NCI-H446 (cell line): ENCODE measurements around the gene TBC1D9.

ENCODE experiments used
- DNase-seq, 2 experiments: peaks; one replicate each; lab custom pipeline; 2025; lab: John Stamatoyannopoulos, UW

Gene TBC1D9

DNA sequence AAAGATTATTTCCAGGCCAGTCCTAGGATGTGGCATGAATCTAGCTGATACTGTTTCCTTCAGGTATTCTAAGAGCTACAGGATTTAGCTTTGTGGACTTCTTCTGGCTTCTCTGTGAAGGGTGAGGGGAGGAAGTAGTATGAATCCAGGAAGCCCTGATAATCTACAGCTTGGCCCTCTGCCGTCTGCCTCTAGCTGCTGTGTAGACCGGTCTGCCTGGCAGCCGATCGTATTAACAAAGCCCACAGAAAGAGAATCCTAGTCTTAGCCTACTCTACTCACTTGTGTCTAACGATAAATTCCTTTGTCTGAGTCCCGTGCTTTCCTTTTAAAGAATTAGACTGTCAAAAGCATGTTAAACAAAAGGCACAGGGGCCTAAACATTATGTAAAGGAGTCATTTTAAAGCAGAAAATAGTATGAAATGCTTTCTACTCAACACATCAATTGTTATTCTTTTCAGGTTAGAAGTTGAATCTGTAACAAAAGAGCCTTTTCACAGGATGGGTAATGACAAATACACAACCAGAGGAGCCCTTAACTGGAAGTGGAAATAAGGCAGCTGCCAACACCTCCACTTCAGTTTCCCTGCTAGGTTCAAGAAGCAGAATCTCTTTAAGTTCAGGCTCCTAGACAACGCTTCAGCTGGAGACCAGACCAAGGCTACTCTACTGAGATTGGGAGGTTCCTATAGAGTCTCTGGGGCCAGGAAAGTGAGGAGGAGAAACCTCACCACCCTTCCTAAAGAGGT is 138.5 kb downstream of the TBC1D9 start:
- no peak for DNase-seq

DNA sequence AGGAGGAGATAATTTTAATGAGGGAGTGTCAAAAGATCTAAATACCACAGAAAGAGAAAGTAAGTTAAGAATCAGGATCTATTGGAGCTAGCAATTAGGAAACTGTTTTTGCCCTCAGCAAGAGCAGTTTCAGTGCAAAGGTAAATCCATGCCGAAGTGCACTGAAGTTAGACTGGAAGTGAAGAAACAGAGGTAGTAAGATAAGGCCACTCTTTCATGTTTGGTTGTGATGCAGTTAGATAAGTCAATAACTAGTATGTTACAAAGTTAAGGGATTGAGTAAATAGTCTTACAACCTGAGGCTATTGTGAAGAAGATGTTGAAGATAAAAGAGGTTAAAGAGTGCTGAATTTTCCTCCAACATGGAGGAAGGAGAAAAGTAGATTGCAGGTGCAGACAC is 140.7 kb downstream of the TBC1D9 start:
- DNase-seq: no peak

DNA sequence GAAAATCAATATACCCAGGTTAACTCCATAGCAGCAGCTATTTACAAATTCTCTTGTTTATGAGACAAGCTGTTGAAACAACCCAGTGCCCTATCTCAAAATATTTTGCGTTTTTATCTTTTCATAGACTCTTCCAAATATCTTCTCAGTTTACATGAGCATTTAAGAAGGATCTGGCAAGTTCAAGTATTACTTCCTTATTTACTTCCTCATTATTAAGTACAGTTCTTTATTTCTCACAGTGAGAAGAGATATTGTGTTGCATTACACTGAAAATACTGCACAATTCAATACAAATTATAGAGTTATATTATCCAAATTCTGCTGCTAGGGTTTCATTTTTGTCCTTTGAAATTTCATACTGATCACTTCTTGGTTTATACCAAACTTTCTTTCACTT is 143.8 kb downstream of the TBC1D9 start:
- DNase-seq: no peak

DNA sequence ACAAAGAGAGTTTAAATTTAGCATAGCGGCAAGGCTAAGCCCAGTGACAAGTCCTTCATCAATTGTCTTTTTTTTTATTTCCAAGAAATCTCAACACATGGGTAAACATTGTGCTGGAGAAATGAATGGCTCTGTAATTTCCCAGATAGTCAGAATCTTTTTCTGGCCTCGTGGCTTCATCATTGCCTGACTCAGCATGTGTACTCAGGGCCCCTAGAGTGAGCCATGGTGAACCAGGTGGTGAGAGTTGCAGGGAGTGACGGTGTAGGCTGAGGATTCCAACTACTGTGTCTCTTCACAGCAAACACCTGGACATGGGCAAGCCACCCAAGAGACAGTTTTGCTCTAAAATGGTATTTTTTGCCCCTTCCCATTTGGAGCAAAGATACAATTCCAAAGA is 144.3 kb downstream of the TBC1D9 start:
- DNase-seq: no peak

DNA sequence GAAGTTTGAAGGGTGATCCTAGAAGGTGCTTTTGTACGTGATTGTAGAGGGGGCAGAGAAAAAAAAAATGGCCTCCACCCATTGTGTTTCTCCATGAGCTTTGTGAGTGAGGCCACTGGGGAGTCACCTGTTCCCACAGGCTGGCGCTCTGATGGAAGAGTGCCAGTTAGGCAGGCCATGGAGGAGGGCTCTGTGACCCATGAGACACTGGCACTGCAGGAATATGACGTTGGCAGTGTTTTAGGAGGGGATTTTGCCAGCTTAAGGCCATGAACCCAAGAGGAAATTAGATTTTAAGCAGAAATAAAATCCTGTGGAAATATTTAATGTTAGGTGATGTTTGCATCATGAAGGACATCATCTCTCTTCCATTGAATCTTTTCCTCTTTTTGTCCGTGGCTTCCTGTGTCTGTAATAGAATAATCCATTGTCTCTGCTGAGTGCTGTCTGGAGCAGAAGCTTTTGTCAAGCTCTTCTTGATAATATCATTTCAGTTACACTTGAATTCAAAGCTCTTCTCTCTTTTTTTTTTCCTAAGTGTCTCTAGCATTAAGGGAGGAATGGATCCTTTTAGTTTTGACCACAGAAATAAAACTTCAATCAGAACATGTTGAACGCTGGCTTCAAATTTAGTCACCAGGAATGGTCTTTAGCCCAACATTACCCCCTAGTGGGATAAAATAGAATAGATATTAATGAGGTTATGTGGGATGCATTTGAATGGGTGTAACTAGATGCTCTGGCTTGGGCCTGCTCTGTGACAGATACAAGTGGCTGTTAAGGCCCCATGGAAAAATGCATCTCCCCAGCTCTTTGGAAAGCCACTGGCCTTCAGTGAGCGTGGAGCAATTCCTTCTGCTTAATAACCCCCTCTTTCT is 146.4 kb downstream of the TBC1D9 start:
- peak; percentile 67 to 80 for DNase-seq

DNA sequence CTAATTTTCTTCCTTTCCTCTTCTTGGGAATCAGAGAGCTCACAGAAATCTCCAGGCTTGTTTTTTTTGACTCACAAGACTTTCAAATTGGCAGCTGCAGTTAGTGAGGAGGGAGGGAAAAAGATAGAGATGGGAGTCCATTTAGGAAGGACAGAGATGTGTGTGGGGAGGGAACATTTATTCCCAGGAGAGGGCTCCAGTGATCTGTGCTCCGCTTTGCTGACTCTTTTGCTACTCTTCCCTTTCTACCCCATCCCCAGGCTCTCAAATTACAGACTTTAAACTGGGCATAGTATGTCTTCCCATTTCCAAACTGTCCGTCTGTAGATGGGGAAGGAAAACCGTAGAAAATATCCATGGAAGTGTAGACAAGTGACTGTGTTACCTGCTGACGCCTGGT is 148.3 kb downstream of the TBC1D9 start:
- DNase-seq: no peak

DNA sequence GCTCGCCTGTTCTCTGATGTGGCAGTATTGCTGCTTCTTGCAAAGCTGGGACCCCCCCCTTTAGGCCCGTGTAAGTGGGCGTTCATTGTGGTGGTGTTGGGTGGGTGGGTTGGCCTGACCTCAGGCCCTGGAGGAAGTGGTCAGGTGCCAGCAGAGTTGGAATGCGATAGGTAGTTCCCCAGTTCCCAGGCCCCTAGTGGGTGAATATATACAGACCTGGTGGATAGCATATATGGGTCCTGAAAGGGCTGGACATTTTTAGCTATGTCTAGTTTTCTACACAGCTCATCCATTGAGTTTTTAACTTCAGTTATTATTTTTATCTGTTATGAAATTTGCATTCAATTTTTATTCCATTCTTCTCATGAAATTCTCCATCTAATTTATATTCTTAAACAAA is 151.6 kb downstream of the TBC1D9 start:
- DNase-seq: no peak

DNA sequence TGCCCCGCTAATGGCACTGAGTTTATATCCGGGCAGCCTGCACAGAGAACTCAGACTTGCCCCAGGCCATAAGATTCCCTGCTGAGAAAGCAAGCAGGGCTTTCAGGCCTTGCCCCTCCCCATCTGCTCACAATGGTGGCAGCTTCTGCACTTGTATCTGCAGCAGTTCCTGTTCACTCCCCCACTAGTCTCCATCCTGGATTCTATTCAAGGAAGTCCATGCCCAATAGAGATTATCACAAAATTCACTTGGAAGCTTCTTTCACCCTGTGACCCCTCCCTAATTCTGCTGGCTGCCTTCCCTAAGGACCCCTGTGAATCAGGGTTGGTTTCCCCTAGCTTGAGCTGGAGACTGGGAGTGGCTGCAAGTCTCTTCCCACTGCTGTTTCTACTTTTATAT is 152.9 kb downstream of the TBC1D9 start:
- DNase-seq: peak in 1 of 2 experiments; percentile 14

DNA sequence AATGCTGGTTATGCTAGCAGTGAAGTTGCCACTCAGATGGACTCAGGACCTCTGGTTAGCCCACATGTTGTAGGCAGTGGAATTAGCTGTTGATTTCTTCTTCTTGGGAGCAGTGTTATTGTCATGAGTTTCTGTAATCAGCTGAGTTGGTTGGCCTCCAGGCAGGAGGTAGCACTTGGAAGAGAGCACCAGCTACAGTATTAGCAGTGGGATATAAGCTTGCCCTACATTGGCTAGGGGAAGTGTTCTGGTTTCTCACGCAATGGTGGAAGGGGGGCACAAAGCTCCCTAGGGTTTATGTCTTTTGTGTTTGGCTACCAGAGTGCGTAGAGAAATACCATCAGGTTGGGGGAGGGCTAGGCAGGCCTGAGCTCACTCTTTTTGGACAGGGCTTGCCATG is 153.5 kb downstream of the TBC1D9 start:
- DNase-seq: no peak

DNA sequence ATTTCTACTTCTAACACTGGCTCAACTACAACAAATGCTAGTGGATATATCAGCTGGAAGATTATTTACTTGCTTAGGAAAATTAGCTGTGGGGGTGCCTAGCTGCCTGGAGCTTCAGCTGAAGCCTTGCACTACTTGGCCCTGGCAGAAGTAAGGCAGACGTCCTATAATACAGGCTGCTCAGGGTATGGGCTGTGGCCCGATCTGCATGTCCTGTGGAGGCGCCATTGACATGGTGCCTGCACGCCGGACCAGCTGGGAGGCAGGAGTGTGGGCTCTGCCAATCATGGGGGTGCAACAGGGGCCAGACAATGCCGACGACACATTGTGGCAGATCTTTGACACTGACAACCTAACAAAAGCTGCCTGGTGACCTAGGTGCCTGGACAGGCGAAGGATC is 155.8 kb downstream of the TBC1D9 start:
- no peak for DNase-seq

DNA sequence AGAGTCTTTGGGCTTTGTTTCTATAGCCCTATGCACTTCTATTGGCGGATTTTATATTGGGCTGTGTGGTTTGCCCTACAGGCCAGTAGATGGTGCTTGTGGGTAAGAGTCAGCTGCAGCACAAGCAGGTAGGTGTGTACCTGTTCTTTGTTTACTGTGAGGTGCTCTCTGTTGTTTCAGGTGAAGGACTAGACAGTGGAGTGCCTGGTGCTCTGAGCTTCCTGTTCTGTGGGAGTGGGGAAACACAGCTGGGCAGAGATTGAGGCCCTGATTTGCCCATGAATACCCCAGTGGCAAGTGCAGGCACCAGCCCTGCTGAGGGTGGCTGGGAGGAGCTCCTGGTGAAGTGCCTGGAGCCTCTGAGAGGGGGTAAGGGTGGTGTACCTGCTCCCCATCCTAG is 161.1 kb downstream of the TBC1D9 start:
- DNase-seq: no peak

DNA sequence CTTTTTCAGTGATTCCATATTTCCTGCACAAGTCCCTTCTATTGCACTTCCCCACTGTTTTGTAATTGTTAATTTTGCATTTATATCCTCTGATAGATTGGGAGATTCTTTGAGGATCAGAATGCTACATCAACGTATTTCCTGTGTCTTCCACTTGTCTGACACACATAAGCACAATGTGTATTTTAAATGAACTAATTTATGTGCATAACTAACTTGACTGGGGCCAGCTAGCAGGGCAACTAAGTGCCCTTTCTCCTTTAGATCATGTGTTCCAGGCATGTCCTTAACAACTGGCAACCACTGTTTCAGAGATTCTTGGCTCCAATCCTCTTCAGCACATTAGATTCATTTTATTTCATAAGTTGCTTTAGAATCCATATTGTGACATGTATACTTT is 171.7 kb downstream of the TBC1D9 start:
- no peak for DNase-seq

DNA sequence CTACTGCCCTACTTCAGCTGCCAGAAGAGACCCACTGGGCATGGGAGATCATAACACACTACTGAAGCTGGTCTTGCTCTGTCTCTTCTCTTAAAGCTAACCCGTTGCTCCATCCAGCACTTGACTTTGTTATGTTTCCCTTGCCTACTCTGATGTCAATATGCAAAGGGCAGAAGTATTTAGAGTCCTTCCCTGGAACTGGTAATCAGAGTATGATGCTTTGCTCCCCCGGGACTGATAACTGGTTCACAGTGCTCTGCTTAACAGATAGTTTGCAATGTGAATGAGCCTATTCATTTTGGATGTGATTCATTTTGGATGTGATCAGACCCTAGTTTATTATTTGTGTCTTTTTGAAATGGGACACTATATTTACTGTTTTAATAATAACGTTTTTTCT is 175.1 kb downstream of the TBC1D9 start:
- no peak for DNase-seq

DNA sequence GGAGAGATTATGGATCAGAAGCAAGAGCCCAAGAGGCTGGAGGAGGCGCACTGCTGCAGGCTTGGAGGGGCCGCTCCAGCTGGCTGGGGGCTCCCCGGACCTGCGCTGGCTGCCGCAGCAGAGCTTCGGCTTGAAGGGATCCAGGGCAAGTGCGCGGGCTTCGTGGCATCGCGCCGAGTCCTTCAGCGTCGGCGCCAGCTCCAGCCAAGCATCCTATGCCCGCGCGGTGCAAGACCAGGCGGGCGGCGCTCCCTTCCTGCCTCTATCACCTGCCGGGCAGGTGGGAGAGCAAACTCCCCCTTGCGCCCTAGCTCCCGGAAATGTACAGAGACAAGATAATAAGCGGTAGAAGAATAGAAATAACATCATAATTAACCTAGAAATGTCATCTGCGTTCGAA is 176.9 kb downstream of the TBC1D9 start:
- DNase-seq: no peak

DNA sequence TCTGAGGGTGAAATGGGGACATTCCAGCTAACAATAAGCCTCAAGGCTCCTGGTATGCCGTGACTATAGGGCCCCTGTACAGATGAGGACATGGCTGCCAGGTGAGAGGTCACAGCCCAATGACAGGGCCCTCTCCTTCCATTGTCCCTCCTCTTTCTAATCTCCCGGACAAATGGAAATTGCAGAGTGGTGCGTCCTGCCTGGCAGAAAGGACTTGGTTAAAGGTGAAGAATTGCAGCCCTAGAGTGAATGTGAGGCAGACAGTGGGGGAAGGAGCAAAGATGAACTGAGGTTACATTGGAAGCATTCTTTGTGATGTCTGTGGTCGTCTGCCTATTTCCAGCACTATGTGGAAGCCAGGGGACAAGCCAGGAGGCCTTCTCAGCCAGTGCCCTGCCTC is 180.7 kb downstream of the TBC1D9 start:
- no peak for DNase-seq

DNA sequence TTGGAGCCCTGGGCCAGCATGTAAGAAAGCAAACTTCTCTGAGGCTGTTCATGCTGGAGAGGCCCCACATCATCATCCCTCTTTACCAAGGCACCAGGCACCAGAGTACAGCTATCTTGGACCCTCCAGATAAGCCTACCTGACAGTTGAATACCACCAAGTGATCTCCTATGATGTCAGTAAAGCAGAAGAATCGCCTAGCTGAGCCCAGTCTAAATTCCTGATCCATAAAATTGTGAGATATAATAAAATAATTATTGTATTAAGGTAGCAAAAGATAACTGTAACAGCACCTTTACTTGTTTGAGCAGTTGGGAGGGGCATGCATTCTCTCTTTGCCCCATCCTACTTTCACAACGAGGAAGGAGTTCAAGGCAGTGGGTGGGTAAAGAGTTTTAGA is 184.6 kb downstream of the TBC1D9 start:
- DNase-seq: no peak
